ENCODE measurements around the gene CEP78. TPM values are rescaled to one million over a fixed set of nuclear protein-coding genes. Genes with fewer than 3 reads are reported as not detected.

CEP78 gene
- total RNA-seq, 1 experiment from 2014 or later: 71.7 TPM

DNA sequence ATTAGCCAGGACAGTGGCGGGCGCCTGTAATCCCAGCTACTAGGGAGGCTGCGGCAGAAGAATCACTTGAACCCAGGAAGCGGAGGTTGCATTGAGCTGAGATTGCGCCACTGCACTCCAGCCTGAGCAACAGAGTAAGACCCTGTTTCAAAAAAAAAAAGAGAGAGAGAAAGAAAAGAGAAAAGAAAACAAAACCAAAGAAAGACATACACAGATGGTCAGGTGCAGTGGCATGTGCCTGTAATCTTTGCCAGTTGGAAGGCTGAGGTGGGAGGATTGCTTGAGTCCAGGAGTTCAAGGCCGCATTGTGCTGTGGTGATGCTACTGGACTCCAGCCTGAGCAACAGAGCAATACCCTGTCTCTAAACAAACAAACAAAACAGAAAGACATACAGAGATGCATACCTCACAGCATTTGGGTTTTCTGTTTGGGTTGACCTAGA lies 51.1 kb downstream of the CEP78 start:
- no peak for DNase-seq (ENCODE audit: low spot score)

DNA sequence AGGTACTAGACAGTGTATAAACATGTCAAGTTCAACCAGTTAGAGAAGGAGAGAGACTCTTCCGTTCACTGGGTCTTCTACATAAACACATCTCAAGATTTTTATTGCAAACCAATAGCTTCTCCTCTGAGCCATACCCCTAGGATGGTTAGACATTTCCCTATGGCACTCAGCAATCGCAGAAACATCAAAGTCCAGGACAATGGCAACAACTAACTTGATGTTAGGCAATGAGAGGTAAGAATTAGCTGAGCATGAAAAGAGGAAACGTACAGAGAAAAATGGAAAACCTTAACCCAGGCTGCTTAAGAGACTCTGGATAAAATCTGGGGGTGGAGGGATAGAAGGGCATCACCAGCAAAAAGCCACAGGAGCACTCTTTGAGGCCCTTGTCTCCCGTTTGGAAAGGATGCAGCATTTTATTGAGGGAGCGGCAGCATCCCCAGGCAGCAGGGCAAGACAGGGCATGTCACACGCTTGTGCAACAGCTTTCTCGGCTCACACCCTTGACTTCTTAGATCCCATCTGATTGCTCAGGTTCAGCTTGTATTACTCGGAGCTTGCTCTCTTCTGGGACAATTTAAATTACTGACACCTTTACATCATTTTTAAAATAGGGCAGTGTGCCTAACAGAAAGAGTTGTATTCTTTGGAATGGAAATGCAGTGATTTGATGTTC lies 52.5 kb downstream of the CEP78 start:
- DNase-seq (ENCODE audit: low spot score): no peak

DNA sequence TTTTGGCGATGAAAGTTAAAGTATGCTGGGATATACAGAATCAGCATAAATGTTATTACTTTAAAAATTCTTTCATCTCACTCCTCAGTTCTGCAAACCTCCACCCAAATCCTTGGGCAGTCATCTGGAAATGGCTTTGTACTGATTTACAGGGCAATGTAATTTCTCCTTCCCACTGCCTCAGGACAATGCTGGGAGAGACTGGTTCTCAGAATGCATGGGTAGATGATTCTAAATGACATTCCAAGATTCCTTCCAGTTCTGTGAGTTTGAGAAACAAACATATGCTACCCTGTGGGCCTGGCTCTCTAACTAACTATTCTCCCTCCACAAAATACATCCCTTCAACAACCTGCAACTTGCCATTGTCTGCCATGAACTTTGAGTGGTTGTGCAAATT lies 53.6 kb downstream of the CEP78 start:
- no peak for DNase-seq (ENCODE audit: low spot score)

DNA sequence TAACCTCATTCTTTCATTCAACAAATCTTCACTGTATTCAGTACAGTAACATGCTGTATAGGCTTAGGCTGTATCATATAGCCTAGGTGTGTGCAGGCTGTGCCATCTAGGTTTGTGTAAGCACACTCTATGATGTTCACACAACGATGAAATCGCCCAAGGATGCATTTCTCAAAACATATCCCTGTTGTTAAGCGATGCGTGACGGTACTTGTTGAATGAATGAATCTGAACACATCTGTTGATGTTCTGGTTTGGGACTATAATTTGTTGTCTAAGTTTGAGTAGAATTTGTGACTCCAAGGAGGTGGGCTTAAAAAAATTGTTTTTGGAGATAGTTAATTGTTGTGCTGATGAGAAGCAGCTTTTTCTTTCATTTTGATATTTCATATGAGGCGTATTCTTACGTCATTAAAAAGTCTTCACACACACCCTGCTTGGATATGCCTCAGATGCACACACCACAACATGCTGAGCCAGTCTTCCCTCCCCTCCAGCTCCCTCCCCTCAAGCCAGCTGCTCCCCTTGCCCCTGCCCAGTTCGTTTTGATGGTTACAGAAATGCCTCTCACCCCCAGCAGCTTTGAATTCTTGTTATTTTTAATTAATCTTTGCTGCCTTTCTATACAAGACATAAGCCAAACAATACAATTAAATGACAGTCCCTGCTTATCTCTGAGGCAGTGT lies 55.5 kb downstream of the CEP78 start:
- DNase-seq (ENCODE audit: low spot score): no peak

DNA sequence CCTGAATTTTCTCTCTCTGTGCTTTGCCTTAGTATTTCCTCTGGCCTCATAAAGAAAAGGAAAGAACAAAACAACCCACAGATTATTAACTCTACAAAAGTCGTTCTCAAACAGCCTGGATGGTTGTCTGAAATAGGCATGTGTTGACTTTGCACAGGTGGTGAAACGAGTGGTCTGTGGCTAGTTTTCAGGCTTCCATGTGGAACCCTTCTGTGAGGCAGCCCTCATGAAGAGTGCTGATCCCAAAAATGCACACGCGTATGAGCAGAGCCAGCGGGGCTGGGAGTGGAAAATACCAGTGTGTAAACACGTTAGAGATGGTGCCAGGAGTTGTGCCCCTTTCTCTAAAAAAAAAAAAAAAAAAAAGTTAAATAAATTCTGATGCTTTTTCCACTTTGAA lies 56.2 kb downstream of the CEP78 start:
- no peak for DNase-seq (ENCODE audit: low spot score)

DNA sequence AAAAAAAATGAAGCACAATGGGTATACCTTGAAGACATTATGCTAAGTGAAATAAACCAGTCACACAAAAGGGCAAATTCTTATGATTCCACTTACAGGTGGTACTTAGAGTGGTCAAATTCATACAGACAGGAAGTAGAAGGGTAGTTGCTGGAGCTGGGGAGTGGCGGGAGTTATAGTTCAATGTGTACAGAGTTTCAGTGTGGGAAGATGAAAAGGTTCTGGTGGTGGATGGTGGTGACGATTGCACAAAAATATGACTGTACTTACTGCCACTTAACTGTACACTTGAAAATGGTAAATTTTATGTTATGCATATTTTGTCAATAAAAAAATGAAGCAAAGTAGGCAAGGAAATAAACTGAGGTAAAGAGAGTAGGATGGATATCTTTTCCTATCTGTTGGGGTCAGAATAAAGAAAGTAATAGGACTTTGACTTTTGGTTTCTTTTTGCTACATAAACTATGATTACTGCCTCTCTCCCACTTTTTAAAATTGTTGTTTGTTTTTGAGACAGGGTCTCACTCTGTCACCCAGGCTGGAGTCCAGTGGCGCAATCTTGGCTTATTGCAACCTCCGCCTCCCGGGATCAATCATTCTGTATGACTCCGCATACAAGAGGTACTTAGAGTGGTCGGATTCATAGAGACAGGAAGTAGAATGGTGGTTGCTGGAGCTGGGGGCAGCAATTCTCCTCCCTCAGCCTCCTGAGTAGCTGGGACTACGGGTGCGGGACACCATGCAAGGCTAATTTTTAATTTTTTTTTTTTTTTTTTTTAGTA lies 57.0 kb downstream of the CEP78 start:
- no peak for DNase-seq (ENCODE audit: low spot score)

DNA sequence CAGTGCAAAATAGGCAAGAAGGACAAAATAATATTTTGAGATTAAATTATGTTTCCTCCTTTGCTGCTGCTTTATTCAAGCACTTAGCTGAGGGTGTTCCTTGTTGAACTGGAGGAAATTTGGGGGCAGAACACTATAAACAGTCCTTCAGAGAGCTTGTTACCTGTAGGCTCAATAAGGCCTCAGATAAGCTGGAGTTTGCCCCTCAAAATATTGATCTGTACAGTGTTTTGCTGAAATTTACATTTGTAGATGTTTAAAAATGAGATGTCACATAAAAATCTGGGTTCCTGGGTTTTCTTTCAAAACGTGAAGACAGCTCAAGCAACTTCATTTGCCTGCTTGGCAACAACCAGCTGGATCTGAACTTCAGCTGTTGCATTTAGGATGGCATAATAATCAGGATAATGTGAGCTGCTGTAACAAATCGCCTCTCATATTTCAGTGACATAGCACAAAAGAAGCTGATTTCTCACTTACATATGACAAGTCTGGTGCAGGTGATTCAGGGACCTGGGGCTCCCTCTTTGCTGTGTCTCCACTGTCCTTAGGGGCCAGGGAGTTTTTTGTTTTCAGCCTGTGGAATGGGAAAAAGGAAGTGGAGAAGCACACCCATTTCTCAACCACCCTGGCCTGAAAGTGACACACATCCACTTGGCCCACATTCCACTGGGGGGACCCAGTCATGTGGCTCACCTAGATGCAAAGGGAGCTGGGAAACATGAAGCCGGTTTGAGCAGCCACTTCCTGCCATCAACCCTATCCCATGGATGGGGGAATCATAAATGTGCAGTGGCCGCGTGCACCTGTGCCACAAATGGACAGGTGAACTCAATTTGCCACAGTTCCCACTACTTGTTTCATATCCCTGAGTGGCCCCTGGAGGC lies 58.7 kb downstream of the CEP78 start:
- no peak for DNase-seq (ENCODE audit: low spot score)

DNA sequence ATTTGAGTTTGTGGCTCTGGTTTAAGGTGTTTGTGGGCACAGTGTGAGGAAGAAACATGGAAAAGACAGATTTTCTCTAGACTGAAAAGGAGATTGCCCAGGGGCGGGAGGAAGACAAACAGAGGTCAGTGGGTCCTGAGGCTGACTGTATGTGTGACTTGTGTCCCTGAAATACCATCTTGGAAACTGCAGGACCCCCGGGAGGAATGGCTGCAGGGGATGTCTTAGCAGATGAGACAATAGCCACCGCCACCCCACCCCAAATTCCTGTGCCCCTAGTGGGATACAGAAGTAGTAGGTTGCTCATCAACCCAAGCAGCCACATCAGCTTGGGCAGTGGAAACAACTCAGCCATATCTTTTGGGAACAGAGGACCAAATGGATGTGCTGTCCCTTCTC lies 59.3 kb downstream of the CEP78 start:
- DNase-seq (ENCODE audit: low spot score): no peak

DNA sequence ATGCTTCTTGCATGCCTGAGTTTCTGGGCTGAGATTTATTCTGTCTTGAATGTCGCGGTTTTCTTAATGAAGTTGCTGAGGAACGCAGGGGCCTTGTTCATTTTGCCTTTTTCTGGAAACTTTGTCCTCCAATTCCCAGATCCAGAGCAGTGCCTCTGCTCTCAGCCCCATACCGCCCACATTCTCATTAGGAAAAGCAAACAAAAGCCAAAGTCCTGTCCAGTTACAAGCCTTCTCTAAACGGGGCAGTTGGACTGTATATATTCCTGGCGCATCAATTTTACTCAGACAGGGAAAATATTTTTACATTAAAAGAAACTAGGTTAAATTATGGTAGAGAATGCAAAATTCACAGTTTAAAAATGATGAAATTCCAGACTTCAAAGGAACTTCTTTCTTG lies 59.9 kb downstream of the CEP78 start:
- DNase-seq (ENCODE audit: low spot score): peak; percentile 12

DNA sequence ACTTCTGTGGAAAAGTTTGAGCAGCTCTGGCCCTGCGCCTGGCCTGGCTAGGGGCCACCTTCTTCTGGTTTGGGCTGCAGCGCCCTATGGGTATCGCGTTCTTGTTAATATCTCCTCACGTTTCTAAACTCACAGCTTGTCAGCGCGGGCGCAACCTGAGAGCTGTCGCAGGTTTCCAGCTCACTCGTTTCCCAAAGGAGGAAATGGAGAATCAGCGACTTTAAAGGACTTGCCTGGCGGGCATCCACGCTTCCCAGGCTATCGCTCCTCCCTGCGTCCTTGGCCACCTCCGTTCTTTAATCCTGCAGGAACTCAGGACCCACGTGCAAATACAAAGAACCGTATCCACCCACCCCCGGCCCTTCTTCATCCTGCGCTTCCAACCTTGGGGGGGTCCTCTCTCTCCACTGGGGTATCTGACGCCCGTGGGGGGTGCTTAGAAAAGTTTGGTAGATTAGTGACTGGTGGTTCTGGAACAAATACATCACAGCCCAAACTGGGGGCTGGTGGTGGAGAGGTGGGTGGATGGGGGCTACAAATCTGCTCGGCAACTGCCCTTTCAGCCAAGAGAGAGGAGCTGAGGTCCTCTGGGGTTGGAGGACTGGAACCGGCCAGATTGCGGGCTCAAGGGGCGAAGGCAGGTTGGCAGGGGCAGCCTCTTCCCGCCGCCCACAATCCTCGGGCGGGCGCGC lies 60.5 kb downstream of the CEP78 start:
- peak; percentile 56 for DNase-seq (ENCODE audit: low spot score)

DNA sequence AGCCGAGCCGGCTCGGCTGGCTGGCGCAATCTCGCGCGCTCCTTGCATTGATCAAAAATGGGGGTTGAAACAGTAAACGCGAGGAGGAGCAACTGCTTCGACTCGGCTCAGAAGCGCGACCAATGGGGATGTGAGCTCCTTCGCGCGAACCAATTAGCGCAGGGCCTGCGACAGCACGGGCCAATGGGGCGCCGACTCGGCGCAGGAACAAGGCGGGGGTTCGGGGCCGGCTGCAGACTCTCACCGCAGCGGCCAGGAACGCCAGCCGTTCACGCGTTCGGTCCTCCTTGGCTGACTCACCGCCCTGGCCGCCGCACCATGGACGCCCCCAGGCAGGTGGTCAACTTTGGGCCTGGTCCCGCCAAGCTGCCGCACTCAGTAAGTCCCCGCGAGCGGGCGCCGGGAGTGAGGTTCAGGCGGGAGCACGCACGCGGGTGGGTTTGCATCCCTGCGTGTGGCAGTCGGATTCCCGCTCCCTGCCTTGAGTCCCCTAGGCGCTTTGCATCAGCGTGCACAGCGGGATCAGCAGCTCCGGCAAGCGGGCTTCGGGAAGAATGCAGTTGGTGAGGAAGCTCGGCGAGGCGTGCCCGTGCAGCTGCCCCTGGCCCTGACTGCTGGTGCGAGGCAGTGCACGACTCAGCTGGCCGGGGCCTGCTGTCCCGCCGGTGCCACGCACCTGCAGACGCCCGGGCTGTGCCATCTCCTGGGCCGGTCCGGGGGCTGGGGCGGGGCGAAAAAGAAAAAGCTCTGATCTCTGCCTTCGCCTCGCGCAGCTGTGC lies 61.2 kb downstream of the CEP78 start, which contains the start of gene PSAT1:
Gene PSAT1, plus strand, starts transcription at position 233 of the 779 bp plus-strand sequence. Its CDS starts 86 bp downstream, at position 319.
- DNase-seq (ENCODE audit: low spot score): peak; percentile 94

DNA sequence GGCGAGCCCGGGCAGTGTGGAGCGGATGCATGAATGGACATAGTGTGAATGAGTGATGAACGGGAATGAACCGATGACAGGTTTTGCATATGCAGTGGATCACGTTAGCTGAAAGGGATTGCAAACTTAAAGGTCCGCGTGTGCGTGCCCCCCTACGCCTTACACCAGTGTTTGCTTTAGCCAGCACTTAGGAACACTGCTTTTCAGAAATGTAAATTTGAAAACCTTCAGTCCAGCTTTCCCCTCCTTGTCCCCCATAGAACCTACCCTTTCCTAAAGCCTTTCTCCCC lies 61.7 kb downstream of the CEP78 start:
- DNase-seq (ENCODE audit: low spot score): no peak

DNA sequence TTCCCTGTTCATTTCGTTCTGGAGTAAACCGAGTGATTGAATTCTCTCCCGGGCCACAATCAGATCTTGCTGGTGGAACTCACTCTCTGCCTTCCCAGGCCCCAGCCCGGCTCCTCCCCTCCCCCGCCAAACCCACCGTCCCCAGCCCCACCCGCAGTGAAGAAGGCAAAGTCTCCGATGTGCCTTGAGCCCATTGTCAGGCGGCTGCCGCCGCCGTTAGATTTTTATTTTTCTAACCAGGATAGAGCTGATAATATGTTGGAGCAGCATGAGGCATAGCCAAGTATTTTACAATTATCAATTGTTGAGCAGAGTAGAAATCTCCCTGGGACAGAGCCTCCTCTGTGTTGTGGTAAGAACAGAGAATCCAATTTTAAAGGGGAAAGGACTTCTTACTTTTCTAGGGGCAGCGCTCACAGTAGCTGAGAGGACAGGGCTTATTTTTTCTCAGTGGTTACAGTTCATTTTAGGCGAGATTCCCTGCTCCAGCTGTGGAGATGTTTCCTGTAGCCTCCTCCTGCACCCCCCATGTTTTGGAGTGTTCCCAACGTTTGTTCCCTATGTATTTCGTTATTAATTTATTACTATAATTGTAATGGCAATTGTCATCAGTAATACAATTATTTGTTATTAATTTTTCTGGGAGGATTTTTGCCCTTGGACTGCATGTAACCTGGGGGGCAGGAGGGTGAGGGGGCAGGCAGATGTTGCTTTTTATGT lies 62.3 kb downstream of the CEP78 start:
- DNase-seq (ENCODE audit: low spot score): no peak

DNA sequence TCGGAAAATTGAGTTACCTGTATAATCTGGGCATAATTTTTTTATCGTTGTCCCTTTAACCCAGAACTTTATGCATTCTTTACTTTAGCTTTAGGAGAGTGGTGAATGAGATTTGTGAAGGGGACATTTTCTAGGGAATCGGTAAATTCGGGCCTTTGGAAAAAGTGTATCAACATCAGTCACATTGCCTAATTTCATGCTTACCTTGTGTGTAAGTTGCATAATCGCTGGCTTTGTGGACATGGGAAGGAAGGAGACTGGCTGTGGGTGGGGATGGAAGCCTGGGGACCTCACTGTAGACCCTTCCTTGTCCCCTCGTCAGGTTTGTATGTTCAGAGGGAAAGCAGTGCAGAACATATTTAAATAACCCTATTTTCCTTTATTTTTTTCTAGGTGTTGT lies 64.3 kb downstream of the CEP78 start:
- no peak for DNase-seq (ENCODE audit: low spot score)

DNA sequence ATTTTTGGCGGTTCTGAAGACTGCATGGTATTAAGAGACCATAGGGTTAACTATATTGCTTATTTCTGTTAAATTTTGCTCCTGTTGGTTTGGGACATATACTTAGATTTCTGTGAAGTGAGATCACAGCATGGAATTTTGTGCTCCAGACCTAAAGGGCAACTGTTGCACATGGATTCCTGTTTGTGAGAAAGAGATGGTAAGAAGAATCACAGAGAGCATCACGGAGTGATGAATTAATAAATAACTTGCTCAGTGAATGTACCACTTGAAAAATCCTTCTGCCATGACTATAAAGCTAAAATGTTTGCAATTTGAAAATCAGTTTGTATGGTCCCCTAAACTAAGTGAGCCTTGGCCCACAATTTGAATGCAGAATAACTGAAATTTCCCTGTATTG lies 65.6 kb downstream of the CEP78 start:
- DNase-seq (ENCODE audit: low spot score): no peak

DNA sequence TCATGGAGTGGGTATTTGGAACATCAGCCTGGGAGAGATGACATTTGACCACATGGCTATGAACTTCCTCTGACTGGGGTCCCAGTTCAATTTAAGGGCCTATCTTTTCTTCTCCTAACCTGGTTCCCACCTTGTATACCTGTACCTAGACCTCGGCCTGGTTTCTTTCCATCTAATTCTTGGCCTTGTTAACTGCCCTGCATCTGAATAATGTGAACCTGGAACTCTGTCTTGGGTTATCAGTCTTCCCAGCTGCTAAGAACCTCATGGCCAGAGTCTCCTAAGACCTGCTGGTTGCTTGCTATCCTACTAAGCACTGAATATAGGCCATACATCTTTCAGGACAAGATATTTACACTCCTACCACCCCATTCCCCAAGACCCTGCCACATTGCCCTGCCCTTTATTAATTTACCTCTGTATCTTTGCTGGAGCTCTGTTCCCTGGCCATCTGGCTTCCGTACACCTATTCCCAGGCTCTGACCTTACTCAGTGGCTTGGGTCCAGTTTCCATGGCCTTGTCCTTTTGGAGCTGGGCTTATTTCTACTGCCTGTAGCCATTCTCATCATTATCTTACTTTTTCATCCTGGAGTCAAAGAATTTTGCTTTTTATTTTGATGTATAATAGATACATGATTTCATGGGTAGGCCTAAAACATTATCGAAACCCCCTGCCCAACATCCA lies 67.6 kb downstream of the CEP78 start:
- DNase-seq (ENCODE audit: low spot score): no peak

DNA sequence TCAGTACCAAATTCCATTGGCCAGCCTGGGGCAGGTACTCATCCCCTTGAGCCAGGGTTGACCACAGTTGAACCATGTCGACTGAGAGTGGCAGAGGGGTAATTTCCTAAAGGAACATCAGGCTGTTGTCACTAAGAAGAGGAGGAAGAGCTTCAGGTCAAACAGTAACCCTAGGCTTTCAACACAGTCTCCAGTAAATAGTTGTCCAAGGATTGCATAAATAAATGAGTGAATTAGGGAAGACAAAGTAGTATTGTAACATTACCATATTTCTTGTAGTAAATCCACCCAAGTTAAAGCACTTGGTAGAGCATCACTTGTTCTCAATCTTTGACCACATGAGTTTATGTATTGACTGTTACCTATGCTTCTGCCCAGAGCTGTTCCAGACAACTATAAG lies 68.5 kb downstream of the CEP78 start:
- DNase-seq (ENCODE audit: low spot score): no peak

DNA sequence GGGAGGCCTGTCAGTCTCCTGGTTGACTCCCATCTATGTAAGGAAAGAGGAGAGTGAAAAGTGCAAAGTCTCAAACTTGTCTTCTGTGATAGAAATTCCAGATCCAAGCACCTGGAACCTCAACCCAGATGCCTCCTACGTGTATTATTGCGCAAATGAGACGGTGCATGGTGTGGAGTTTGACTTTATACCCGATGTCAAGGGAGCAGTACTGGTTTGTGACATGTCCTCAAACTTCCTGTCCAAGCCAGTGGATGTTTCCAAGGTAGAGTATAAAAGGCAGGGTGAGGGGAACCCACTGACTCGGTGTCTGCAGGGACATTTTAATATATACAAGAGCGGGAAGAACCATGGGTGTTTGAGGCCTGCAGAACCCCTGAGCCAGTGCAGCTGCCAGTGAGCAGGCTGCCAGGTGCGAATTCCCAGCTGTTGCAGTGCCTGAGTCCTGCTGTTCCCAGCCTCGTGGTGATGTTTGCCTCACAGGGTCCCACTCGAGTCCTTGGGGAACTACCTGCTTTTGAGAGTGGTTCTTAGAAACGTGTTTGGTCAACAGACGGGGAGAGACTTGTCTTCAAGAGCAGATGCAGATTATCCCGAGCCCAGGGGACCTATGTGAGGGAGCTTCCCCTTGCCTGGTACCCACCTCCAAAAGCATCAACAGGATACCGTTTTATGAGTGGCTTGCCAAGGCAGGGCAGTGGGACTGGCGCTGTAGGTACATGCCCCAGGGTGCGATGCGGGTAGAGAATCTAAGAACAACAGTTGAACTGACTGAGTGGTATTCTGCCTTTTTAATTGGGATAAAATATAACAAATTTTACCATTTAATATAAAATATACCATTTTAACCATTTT lies 70.6 kb downstream of the CEP78 start:
- no peak for DNase-seq (ENCODE audit: low spot score)

Data from HT-29 (cell line).